Measurements from ENCODE around the gene IKZF2.
"Not testable (repeated sequence)": the region's sequence is repeated elsewhere in the genome, so short reads cannot be mapped to it uniquely, and the experiment has no call there.

IKZF2 gene

GRCh38 chr2:213036836-213037235, 114.6 kb downstream of the IKZF2 start:
- no peak for DNase-seq (ENCODE audit: low read depth in 2 of 2)

- DNase-seq (ENCODE audit: low read depth in 2 of 2): no peak
These were observed 116.8 kb downstream of the IKZF2 start for GRCh38 chr2:213034585-213034984.

- no peak for DNase-seq (ENCODE audit: low read depth in 2 of 2)
These were observed 118.8 kb downstream of the IKZF2 start for GRCh38 chr2:213032607-213033006.

- DNase-seq (ENCODE audit: low read depth in 2 of 2): no peak
These were observed 128.4 kb downstream of the IKZF2 start for GRCh38 chr2:213022987-213023386.

- DNase-seq (ENCODE audit: low read depth in 2 of 2): no peak
These were observed 129.2 kb downstream of the IKZF2 start for GRCh38 chr2:213021971-213022899.

- DNase-seq (ENCODE audit: low read depth in 2 of 2): not testable (repeated sequence)
These were observed 130.5 kb downstream of the IKZF2 start for GRCh38 chr2:213020913-213021312.

GRCh38 chr2:213020268-213020667, 131.1 kb downstream of the IKZF2 start:
- DNase-seq (ENCODE audit: low read depth in 2 of 2): no peak

GRCh38 chr2:213019368-213019767, 132.0 kb downstream of the IKZF2 start:
- DNase-seq (ENCODE audit: low read depth in 2 of 2): no peak

- no peak for DNase-seq (ENCODE audit: low read depth in 2 of 2)
These were observed 133.0 kb downstream of the IKZF2 start for GRCh38 chr2:213018340-213018901.

- no peak for DNase-seq (ENCODE audit: low read depth in 2 of 2)
These were observed 134.0 kb downstream of the IKZF2 start for GRCh38 chr2:213017404-213017803.

- no peak for DNase-seq (ENCODE audit: low read depth in 2 of 2)
These were observed 134.4 kb downstream of the IKZF2 start for GRCh38 chr2:213016984-213017351.

- DNase-seq (ENCODE audit: low read depth in 2 of 2): no peak
These were observed 135.0 kb downstream of the IKZF2 start for GRCh38 chr2:213016166-213016983.

- DNase-seq (ENCODE audit: low read depth in 2 of 2): no peak
These were observed 135.8 kb downstream of the IKZF2 start for GRCh38 chr2:213015387-213016165.

- DNase-seq (ENCODE audit: low read depth in 2 of 2): no peak
These were observed 137.4 kb downstream of the IKZF2 start for GRCh38 chr2:213013979-213014378.

- DNase-seq (ENCODE audit: low read depth in 2 of 2): no peak
These were observed 139.9 kb downstream of the IKZF2 start for GRCh38 chr2:213011505-213011904.

GRCh38 chr2:213010106-213010779, 141.2 kb downstream of the IKZF2 start:
- no peak for DNase-seq (ENCODE audit: low read depth in 2 of 2)

- DNase-seq (ENCODE audit: low read depth in 2 of 2): no peak
These were observed 144.0 kb downstream of the IKZF2 start for GRCh38 chr2:213007290-213007838.

- DNase-seq (ENCODE audit: low read depth in 2 of 2): no peak
These were observed 147.1 kb downstream of the IKZF2 start for GRCh38 chr2:213004197-213004821.

- DNase-seq (ENCODE audit: low read depth in 2 of 2): no peak
These were observed 149.0 kb downstream of the IKZF2 start for GRCh38 chr2:213002383-213002782.

GRCh38 chr2:213001297-213001910, 150.0 kb downstream of the IKZF2 start:
- no peak for DNase-seq (ENCODE audit: low read depth in 2 of 2)

Data from fibroblast of skin of left biceps (primary cell).